Lower leg skin (tissue), 4 donors: ENCODE results near the gene EHD1. TPM values are rescaled to one million over a fixed set of nuclear protein-coding genes. Genes with fewer than 3 reads are reported as not detected.

Source experiments
- DNase-seq, 2 donors: peaks; one replicate each; pipeline ENCODE4 v3.0.0-alpha.2; 2019; ENCODE audit warnings: low spot score in 2 of 2
- H3K4me3 ChIP-seq: fragments of 200-600 bp; sonication (generic); 2 replicates; pipeline ENCODE4 v1.5.1; 2017; ENCODE audit warnings: mild to moderate bottlenecking, low read depth; ENCODE audit not compliant: poor library complexity, severe bottlenecking
- CTCF ChIP-seq, 3 donors: fragments of 450-650 bp; IDR thresholded peaks; one replicate each; pipeline ENCODE4 v1.5.1; 2016; ENCODE audit warnings: antibody characterized with exemption in 3 of 3, mild to moderate bottlenecking in 3 of 3, moderate library complexity in 2 of 3
- POLR2A ChIP-seq, 2 donors: fragments of 450-650 bp; IDR thresholded peaks; one replicate each; pipeline ENCODE4 v1.6.1; 2016 to 2017; ENCODE audit warnings: antibody characterized with exemption in 2 of 2, mild to moderate bottlenecking in 1 of 2, moderate library complexity in 1 of 2
- WGBS, 2 donors: methylation state at CpG; one replicate each; pipeline ENCODE4 v1.1.5; 2018; 5-methylcytosine and 5-hydroxymethylcytosine counted together
- intact Hi-C: fragments of 100-400 bp; cut with DNase I; formaldehyde crosslinking; loops from one replicate; pipeline ENCODE4 v1.15.0; 2023; ENCODE audit warnings: low total_unique reads
- total RNA-seq, 4 donors: library from RNA; depleted of rRNA; stranded (reverse); fragments of >200 nt; gene quantifications; one replicate each; pipeline ENCODE4 v1.1.0, GENCODE V29; 2016

Gene EHD1
- total RNA-seq, 4 donors from 2014 or later = 81.0 to 98.9 (median 90.5) TPM

GRCh38 chr11:64911689-64912088 is 33.3 kb upstream of the EHD1 start:
- 89 to 92% methylated on average over 7 to 9 of the region's 9 CpGs for WGBS, 2 donors
- no peak overlapping the region for H3K4me3 ChIP-seq
- intact Hi-C loops = no loop called here
- TF ChIP-seq POLR2A (IDR thresholded peaks at IDR 0.05) (no peak), CTCF (IDR thresholded peaks at IDR 0.05) (no peak)
- DNase-seq = no peak

GRCh38 chr11:64911142-64911541 is 32.7 kb upstream of the EHD1 start:
- TF ChIP-seq CTCF (IDR thresholded peaks at IDR 0.05) (no peak), POLR2A (IDR thresholded peaks at IDR 0.05) (no peak)
- intact Hi-C loops = no loop called here
- WGBS, 2 donors = 87 to 91% methylated on average over 6 to 7 of the region's 7 CpGs
- no peak overlapping the region for H3K4me3 ChIP-seq
- DNase-seq = no peak

- no peak for DNase-seq
- intact Hi-C loops = no loop called here
- WGBS, 2 donors = 91 to 95% methylated on average over 22 to 23 of the region's 27 CpGs
- TF ChIP-seq POLR2A (IDR thresholded peaks at IDR 0.05) = no peak
- no peak for TF ChIP-seq CTCF (IDR thresholded peaks at IDR 0.05)
- H3K4me3 ChIP-seq = no peak overlapping the region
Observed at GRCh38 chr11:64910451-64911093, 32.2 kb upstream of the EHD1 start.

GRCh38 chr11:64909653-64910343 is 31.4 kb upstream of the EHD1 start:
- H3K4me3 ChIP-seq = no peak overlapping the region
- TF ChIP-seq POLR2A (IDR thresholded peaks at IDR 0.05) (no peak), CTCF (IDR thresholded peaks at IDR 0.05) (no peak)
- no peak for DNase-seq
- intact Hi-C loops = no loop called here
- WGBS, 2 donors = 88 to 93% methylated on average over 15 of the region's 39 CpGs

GRCh38 chr11:64908766-64909165 is 30.3 kb upstream of the EHD1 start:
- H3K4me3 ChIP-seq = no peak overlapping the region
- intact Hi-C loops = no loop called here
- no peak for TF ChIP-seq POLR2A (IDR thresholded peaks at IDR 0.05)
- TF ChIP-seq CTCF (IDR thresholded peaks at IDR 0.05) = no peak
- no peak for DNase-seq
- 88 to 90% methylated on average over 11 of the region's 11 CpGs for WGBS, 2 donors
